ENCODE measurements around the gene CDS2.

The CDS2 gene

GRCh38 chr20:5212907-5213487 lies 86.2 kb downstream of the CDS2 start:
- H3K4me3 ChIP-seq (ENCODE audit: low read length), result no peak overlapping the region
- no peak for TF ChIP-seq ZNF274 (IDR thresholded peaks at IDR 0.05; ENCODE audit: low read depth, low read length)

GRCh38 chr20:5214826-5215225 lies 88.0 kb downstream of the CDS2 start:
- no peak overlapping the region for H3K4me3 ChIP-seq (ENCODE audit: low read length)
- no peak for TF ChIP-seq ZNF274 (IDR thresholded peaks at IDR 0.05; ENCODE audit: low read depth, low read length)

GRCh38 chr20:5215672-5216304 lies 89.0 kb downstream of the CDS2 start:
- TF ChIP-seq ZNF274 (IDR thresholded peaks at IDR 0.05; ENCODE audit: low read depth, low read length), result no peak
- H3K4me3 ChIP-seq (ENCODE audit: low read length), result no peak overlapping the region

- no peak overlapping the region for H3K4me3 ChIP-seq (ENCODE audit: low read length)
- no peak for TF ChIP-seq ZNF274 (IDR thresholded peaks at IDR 0.05; ENCODE audit: low read depth, low read length)
Observed at GRCh38 chr20:5216663-5217062, 89.9 kb downstream of the CDS2 start.

GRCh38 chr20:5217616-5218015 lies 90.8 kb downstream of the CDS2 start:
- no peak for TF ChIP-seq ZNF274 (IDR thresholded peaks at IDR 0.05; ENCODE audit: low read depth, low read length)

GRCh38 chr20:5220321-5221060 lies 93.7 kb downstream of the CDS2 start:
- TF ChIP-seq ZNF274 (IDR thresholded peaks at IDR 0.05; ENCODE audit: low read depth, low read length), result no peak
- no peak overlapping the region for H3K4me3 ChIP-seq (ENCODE audit: low read length)

More at GRCh38 chr20:5217616-5218015, 90.8 kb downstream of the CDS2 start:
- no peak overlapping the region for H3K4me3 ChIP-seq (ENCODE audit: low read length)

GRCh38 chr20:5221061-5221430 lies 94.2 kb downstream of the CDS2 start:
- H3K4me3 ChIP-seq (ENCODE audit: low read length), result no peak overlapping the region

GRCh38 chr20:5222919-5223634 lies 96.3 kb downstream of the CDS2 start:
- TF ChIP-seq ZNF274 (IDR thresholded peaks at IDR 0.05; ENCODE audit: low read depth, low read length), result no peak

More at GRCh38 chr20:5221061-5221430, 94.2 kb downstream of the CDS2 start:
- no peak for TF ChIP-seq ZNF274 (IDR thresholded peaks at IDR 0.05; ENCODE audit: low read depth, low read length)

GRCh38 chr20:5230544-5230943 lies 103.7 kb downstream of the CDS2 start:
- no peak for TF ChIP-seq ZNF274 (IDR thresholded peaks at IDR 0.05; ENCODE audit: low read depth, low read length)
- H3K4me3 ChIP-seq (ENCODE audit: low read length), result no peak overlapping the region

More at GRCh38 chr20:5222919-5223634, 96.3 kb downstream of the CDS2 start:
- no peak overlapping the region for H3K4me3 ChIP-seq (ENCODE audit: low read length)

- no peak for TF ChIP-seq ZNF274 (IDR thresholded peaks at IDR 0.05; ENCODE audit: low read depth, low read length)
Observed at GRCh38 chr20:5234158-5234557, 107.3 kb downstream of the CDS2 start.

GRCh38 chr20:5234978-5235377 lies 108.2 kb downstream of the CDS2 start:
- no peak for TF ChIP-seq ZNF274 (IDR thresholded peaks at IDR 0.05; ENCODE audit: low read depth, low read length)
- no peak overlapping the region for H3K4me3 ChIP-seq (ENCODE audit: low read length)

More at GRCh38 chr20:5234158-5234557, 107.3 kb downstream of the CDS2 start:
- H3K4me3 ChIP-seq (ENCODE audit: low read length), result no peak overlapping the region

Data from GM08714 (cell line).